ENCODE results near the gene TCF7L2. TPM values are rescaled to one million over a fixed set of nuclear protein-coding genes. Genes with fewer than 3 reads are reported as not detected.

The TCF7L2 gene
- 10 to 100 TPM; 45.1 to 57.8 TPM for total RNA-seq
- 10 to 100 TPM; 14.0 to 24.5 TPM for polyA plus RNA-seq
- long read RNA-seq, donor 1, partial matches to known transcripts, result 19 of 52 reads
- long read RNA-seq, donor 1, other reads (novel, unspliced or antisense), result 33 of 52 reads
- long read RNA-seq, donor 2, full-length matches to known transcripts, result 1 of 58 reads
- long read RNA-seq, donor 2, partial matches to known transcripts, result 3 of 58 reads
- long read RNA-seq, donor 2, other reads (novel, unspliced or antisense), result 54 of 58 reads

GRCh38 chr10:112949875-112950507 lies at the start of gene TCF7L2:
Gene TCF7L2, plus strand, starts transcription at chr10:112950247. Its CDS starts 510 bp downstream, at chr10:112950757.
- peaks cover 0 to 7% of the 10 kb centered on the region in 2 donors for H3K4me1 ChIP-seq (ENCODE audit: control insufficient read depth in 1 of 2, insufficient read depth in 2 of 2, low read length in 2 of 2)

GRCh38 chr10:112902730-112903129 lies 47.3 kb upstream of the TCF7L2 start:
- H3K27ac ChIP-seq (ENCODE audit: low read depth in 1 of 2, low read length in 2 of 2), result no peak overlapping the region
- H3K4me1 ChIP-seq (ENCODE audit: control insufficient read depth in 1 of 2, insufficient read depth in 2 of 2, low read length in 2 of 2), result no peaks in the 10 kb centered on the region
- ATAC-seq (ENCODE audit: low FRiP score) (no peak), DNase-seq (no peak)
- 94 to 100% methylated on average over 1 of the region's 1 CpG for WGBS, 2 donors
- H3K36me3 ChIP-seq (ENCODE audit: control insufficient read depth in 1 of 2, insufficient read depth in 2 of 2, low read length in 1 of 2), result no peaks in the 10 kb centered on the region
- intact Hi-C loops (cut with DNase I), result no loop called here
- H3K4me3 ChIP-seq (ENCODE audit: low read length in 2 of 2), result no peak overlapping the region
- no peaks in the 10 kb centered on the region for H3K9me3 ChIP-seq (ENCODE audit: control insufficient read depth, low read length)
- H3K27me3 ChIP-seq (ENCODE audit: control insufficient read depth in 1 of 2, insufficient read depth in 2 of 2, low read length in 1 of 2), result no peaks in the 10 kb centered on the region

More at GRCh38 chr10:112949875-112950507, at the start of gene TCF7L2:
- 1% methylated on average over 38 to 39 of the region's 39 CpGs for WGBS, 2 donors
- H3K27me3 ChIP-seq (ENCODE audit: control insufficient read depth in 1 of 2, insufficient read depth in 2 of 2, low read length in 1 of 2), result no peaks in the 10 kb centered on the region
- no peaks in the 10 kb centered on the region for H3K36me3 ChIP-seq (ENCODE audit: control insufficient read depth in 1 of 2, insufficient read depth in 2 of 2, low read length in 1 of 2)
- peak; percentile 97 to 98 for DNase-seq
- peak; percentile 94 for ATAC-seq (ENCODE audit: low FRiP score)
- H3K27ac ChIP-seq (ENCODE audit: low read depth in 1 of 2, low read length in 2 of 2), result peak within 1 kb of the TSS; percentile 97 to 100
- peak within 1 kb of the TSS; percentile 76 to 98 for H3K4me3 ChIP-seq (ENCODE audit: low read length in 2 of 2)
- no peaks in the 10 kb centered on the region for H3K9me3 ChIP-seq (ENCODE audit: control insufficient read depth, low read length)
- intact Hi-C loops (cut with DNase I), result loop anchor here (5.0 to 10.0 kb wide), 5 partner anchors 55 to 135 kb away; no protein-coding TSS in a partner anchor

GRCh38 chr10:112904000-112904399 lies 46.0 kb upstream of the TCF7L2 start:
- intact Hi-C loops (cut with DNase I), result no loop called here
- H3K27ac ChIP-seq (ENCODE audit: low read depth in 1 of 2, low read length in 2 of 2), result no peak overlapping the region
- DNase-seq (no peak), ATAC-seq (ENCODE audit: low FRiP score) (no peak)
- H3K27me3 ChIP-seq (ENCODE audit: control insufficient read depth in 1 of 2, insufficient read depth in 2 of 2, low read length in 1 of 2), result no peaks in the 10 kb centered on the region
- no peaks in the 10 kb centered on the region for H3K4me1 ChIP-seq (ENCODE audit: control insufficient read depth in 1 of 2, insufficient read depth in 2 of 2, low read length in 2 of 2)
- no peaks in the 10 kb centered on the region for H3K36me3 ChIP-seq (ENCODE audit: control insufficient read depth in 1 of 2, insufficient read depth in 2 of 2, low read length in 1 of 2)
- WGBS, 2 donors, result 76 to 92% methylated on average over 2 of the region's 2 CpGs
- no peak overlapping the region for H3K4me3 ChIP-seq (ENCODE audit: low read length in 2 of 2)
- H3K9me3 ChIP-seq (ENCODE audit: control insufficient read depth, low read length), result no peaks in the 10 kb centered on the region

- H3K4me1 ChIP-seq (ENCODE audit: control insufficient read depth in 1 of 2, insufficient read depth in 2 of 2, low read length in 2 of 2), result no peaks in the 10 kb centered on the region
- no peaks in the 10 kb centered on the region for H3K36me3 ChIP-seq (ENCODE audit: control insufficient read depth in 1 of 2, insufficient read depth in 2 of 2, low read length in 1 of 2)
- H3K4me3 ChIP-seq (ENCODE audit: low read length in 2 of 2), result no peak overlapping the region
- intact Hi-C loops (cut with DNase I), result no loop called here
- DNase-seq (no peak), ATAC-seq (ENCODE audit: low FRiP score) (no peak)
- no peak overlapping the region for H3K27ac ChIP-seq (ENCODE audit: low read depth in 1 of 2, low read length in 2 of 2)
- H3K9me3 ChIP-seq (ENCODE audit: control insufficient read depth, low read length), result no peaks in the 10 kb centered on the region
- no peaks in the 10 kb centered on the region for H3K27me3 ChIP-seq (ENCODE audit: control insufficient read depth in 1 of 2, insufficient read depth in 2 of 2, low read length in 1 of 2)
- 60 to 71% methylated on average over 8 of the region's 8 CpGs for WGBS, 2 donors
Measured at GRCh38 chr10:112906945-112907344, 43.1 kb upstream of the TCF7L2 start.

GRCh38 chr10:112907893-112908292 lies 42.2 kb upstream of the TCF7L2 start:
- H3K9me3 ChIP-seq (ENCODE audit: control insufficient read depth, low read length), result no peaks in the 10 kb centered on the region
- 74 to 90% methylated on average over 6 of the region's 6 CpGs for WGBS, 2 donors
- no peaks in the 10 kb centered on the region for H3K36me3 ChIP-seq (ENCODE audit: control insufficient read depth in 1 of 2, insufficient read depth in 2 of 2, low read length in 1 of 2)
- intact Hi-C loops (cut with DNase I), result no loop called here
- no peaks in the 10 kb centered on the region for H3K4me1 ChIP-seq (ENCODE audit: control insufficient read depth in 1 of 2, insufficient read depth in 2 of 2, low read length in 2 of 2)
- DNase-seq (no peak), ATAC-seq (ENCODE audit: low FRiP score) (no peak)
- H3K27me3 ChIP-seq (ENCODE audit: control insufficient read depth in 1 of 2, insufficient read depth in 2 of 2, low read length in 1 of 2), result no peaks in the 10 kb centered on the region
- H3K27ac ChIP-seq (ENCODE audit: low read depth in 1 of 2, low read length in 2 of 2), result no peak overlapping the region
- H3K4me3 ChIP-seq (ENCODE audit: low read length in 2 of 2), result no peak overlapping the region

GRCh38 chr10:112911206-112911605 lies 38.8 kb upstream of the TCF7L2 start:
- intact Hi-C loops (cut with DNase I), result no loop called here
- Histone ChIP-seq H3K27ac (ENCODE audit: low read depth in 1 of 2, low read length in 2 of 2) (no peak overlapping the region), H3K9me3 (ENCODE audit: control insufficient read depth, low read length) (no peaks in the 10 kb centered on the region), H3K4me1 (ENCODE audit: control insufficient read depth in 1 of 2, insufficient read depth in 2 of 2, low read length in 2 of 2) (no peaks in the 10 kb centered on the region), H3K36me3 (ENCODE audit: control insufficient read depth in 1 of 2, insufficient read depth in 2 of 2, low read length in 1 of 2) (no peaks in the 10 kb centered on the region), H3K4me3 (ENCODE audit: low read length in 2 of 2) (no peak overlapping the region), H3K27me3 (ENCODE audit: control insufficient read depth in 1 of 2, insufficient read depth in 2 of 2, low read length in 1 of 2) (no peaks in the 10 kb centered on the region)
- ATAC-seq (ENCODE audit: low FRiP score), result no peak
- 90 to 93% methylated on average over 2 of the region's 2 CpGs for WGBS, 2 donors
- DNase-seq, result no peak

GRCh38 chr10:112912410-112912928 lies 37.6 kb upstream of the TCF7L2 start:
- Histone ChIP-seq H3K9me3 (ENCODE audit: control insufficient read depth, low read length) (no peaks in the 10 kb centered on the region), H3K4me3 (ENCODE audit: low read length in 2 of 2) (no peak overlapping the region), H3K36me3 (ENCODE audit: control insufficient read depth in 1 of 2, insufficient read depth in 2 of 2, low read length in 1 of 2) (no peaks in the 10 kb centered on the region), H3K27ac (ENCODE audit: low read depth in 1 of 2, low read length in 2 of 2) (no peak overlapping the region), H3K27me3 (ENCODE audit: control insufficient read depth in 1 of 2, insufficient read depth in 2 of 2, low read length in 1 of 2) (no peaks in the 10 kb centered on the region), H3K4me1 (ENCODE audit: control insufficient read depth in 1 of 2, insufficient read depth in 2 of 2, low read length in 2 of 2) (no peaks in the 10 kb centered on the region)
- ATAC-seq (ENCODE audit: low FRiP score) (no peak), DNase-seq (no peak)
- intact Hi-C loops (cut with DNase I), result no loop called here
- 87 to 88% methylated on average over 15 of the region's 15 CpGs for WGBS, 2 donors

GRCh38 chr10:112913255-112913654 lies 36.8 kb upstream of the TCF7L2 start:
- H3K27ac ChIP-seq (ENCODE audit: low read depth in 1 of 2, low read length in 2 of 2), result no peak overlapping the region
- DNase-seq (no peak), ATAC-seq (ENCODE audit: low FRiP score) (no peak)
- no peaks in the 10 kb centered on the region for H3K27me3 ChIP-seq (ENCODE audit: control insufficient read depth in 1 of 2, insufficient read depth in 2 of 2, low read length in 1 of 2)
- no peaks in the 10 kb centered on the region for H3K36me3 ChIP-seq (ENCODE audit: control insufficient read depth in 1 of 2, insufficient read depth in 2 of 2, low read length in 1 of 2)
- whole genome bisulfite sequencing, 2 donors, result 25 to 44% methylated on average over 1 of the region's 1 CpG
- intact Hi-C loops (cut with DNase I), result no loop called here
- no peaks in the 10 kb centered on the region for H3K4me1 ChIP-seq (ENCODE audit: control insufficient read depth in 1 of 2, insufficient read depth in 2 of 2, low read length in 2 of 2)
- H3K9me3 ChIP-seq (ENCODE audit: control insufficient read depth, low read length), result no peaks in the 10 kb centered on the region
- no peak overlapping the region for H3K4me3 ChIP-seq (ENCODE audit: low read length in 2 of 2)
